ENCODE data around the gene TMEM214.

The TMEM214 gene

DNA sequence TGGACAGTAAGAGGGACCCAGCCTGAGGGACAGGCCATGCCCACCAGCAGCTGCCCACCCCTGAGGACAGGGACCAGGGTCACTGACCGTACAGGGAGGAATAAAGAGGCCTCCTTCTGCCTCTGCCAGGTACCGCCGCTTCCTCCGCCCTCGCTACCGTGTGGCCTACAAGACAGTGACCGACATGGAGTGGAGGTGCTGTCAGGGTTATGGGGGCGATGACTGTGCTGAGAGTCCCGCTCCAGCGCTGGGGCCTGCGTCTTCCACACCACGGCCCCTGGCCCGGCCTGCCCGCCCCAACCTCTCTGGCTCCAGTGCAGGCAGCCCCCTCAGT, 47.8 kb downstream of the TMEM214 start:
- TF ChIP-seq, protein P1, sequence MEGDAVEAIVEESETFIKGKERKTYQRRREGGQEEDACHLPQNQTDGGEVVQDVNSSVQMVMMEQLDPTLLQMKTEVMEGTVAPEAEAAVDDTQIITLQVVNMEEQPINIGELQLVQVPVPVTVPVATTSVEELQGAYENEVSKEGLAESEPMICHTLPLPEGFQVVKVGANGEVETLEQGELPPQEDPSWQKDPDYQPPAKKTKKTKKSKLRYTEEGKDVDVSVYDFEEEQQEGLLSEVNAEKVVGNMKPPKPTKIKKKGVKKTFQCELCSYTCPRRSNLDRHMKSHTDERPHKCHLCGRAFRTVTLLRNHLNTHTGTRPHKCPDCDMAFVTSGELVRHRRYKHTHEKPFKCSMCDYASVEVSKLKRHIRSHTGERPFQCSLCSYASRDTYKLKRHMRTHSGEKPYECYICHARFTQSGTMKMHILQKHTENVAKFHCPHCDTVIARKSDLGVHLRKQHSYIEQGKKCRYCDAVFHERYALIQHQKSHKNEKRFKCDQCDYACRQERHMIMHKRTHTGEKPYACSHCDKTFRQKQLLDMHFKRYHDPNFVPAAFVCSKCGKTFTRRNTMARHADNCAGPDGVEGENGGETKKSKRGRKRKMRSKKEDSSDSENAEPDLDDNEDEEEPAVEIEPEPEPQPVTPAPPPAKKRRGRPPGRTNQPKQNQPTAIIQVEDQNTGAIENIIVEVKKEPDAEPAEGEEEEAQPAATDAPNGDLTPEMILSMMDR (IDR thresholded peaks at IDR 0.05), result no peak

DNA sequence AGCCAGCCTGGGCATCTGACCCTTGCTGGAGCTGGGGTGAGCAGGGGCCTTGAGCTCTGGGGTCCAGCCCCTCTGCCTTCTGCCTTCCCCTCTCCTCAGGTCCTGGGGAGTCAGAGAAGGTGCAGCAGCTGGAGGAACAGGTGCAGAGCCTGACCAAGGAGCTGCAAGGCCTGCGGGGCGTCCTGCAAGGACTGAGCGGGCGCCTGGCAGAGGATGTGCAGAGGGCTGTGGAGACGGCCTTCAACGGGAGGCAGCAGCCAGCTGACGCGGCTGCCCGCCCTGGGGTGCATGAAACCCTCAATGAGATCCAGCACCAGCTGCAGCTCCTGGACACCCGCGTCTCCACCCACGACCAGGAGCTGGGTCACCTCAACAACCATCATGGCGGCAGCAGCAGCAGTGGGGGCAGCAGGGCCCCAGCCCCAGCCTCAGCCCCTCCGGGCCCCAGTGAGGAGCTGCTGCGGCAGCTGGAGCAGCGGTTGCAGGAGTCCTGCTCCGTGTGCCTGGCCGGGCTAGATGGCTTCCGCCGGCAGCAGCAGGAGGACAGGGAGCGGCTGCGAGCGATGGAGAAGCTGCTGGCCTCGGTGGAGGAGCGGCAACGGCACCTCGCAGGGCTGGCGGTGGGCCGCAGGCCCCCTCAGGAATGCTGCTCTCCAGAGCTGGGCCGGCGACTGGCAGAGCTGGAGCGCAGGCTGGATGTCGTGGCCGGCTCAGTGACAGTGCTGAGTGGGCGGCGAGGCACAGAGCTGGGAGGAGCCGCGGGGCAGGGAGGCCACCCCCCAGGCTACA, 49.4 kb downstream of the TMEM214 start:
- TF ChIP-seq, protein P1 (IDR thresholded peaks at IDR 0.05), result no peak

DNA sequence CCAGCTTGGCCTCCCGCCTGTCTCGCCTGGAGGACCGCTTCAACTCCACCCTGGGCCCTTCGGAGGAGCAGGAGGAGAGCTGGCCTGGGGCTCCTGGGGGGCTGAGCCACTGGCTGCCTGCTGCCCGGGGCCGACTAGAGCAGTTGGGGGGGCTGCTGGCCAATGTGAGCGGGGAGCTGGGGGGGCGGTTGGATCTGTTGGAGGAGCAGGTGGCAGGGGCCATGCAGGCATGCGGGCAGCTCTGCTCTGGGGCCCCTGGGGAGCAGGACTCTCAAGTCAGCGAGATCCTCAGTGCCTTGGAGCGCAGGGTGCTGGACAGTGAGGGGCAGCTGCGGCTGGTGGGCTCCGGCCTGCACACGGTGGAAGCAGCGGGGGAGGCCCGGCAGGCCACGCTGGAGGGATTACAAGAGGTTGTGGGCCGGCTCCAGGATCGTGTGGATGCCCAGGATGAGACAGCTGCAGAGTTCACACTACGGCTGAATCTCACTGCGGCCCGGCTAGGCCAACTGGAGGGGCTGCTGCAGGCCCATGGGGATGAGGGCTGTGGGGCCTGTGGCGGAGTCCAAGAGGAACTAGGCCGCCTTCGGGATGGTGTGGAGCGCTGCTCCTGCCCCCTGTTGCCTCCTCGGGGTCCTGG, 50.1 kb downstream of the TMEM214 start:
- TF ChIP-seq, protein P1 (IDR thresholded peaks at IDR 0.05), result no peak

DNA sequence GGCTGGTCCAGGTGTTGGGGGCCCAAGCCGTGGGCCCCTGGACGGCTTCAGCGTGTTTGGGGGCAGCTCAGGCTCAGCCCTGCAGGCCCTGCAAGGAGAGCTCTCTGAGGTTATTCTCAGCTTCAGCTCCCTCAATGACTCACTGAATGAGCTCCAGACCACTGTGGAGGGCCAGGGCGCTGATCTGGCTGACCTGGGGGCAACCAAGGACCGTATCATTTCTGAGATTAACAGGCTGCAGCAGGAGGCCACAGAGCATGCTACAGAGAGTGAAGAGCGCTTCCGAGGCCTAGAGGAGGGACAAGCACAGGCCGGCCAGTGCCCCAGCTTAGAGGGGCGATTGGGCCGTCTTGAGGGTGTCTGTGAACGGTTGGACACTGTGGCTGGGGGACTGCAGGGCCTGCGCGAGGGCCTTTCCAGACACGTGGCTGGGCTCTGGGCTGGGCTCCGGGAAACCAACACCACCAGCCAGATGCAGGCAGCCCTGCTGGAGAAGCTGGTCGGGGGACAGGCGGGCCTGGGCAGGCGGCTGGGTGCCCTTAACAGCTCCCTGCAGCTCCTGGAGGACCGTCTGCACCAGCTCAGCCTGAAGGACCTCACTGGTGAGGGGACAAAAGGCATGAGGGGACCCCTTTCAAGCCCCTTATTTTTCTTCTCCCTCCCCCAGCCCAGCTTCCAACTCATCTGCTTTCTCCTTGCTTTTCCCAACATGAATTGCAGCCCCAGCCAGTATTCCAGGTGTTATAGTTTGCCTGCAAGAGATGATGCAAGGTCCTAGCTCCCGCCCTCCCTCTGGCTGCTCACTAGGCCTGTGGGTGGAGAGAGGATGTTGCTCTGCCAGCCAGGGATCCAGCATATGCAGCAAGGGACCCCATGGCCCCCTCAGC, 50.9 kb downstream of the TMEM214 start:
- TF ChIP-seq, protein P1 (IDR thresholded peaks at IDR 0.05), result no peak

DNA sequence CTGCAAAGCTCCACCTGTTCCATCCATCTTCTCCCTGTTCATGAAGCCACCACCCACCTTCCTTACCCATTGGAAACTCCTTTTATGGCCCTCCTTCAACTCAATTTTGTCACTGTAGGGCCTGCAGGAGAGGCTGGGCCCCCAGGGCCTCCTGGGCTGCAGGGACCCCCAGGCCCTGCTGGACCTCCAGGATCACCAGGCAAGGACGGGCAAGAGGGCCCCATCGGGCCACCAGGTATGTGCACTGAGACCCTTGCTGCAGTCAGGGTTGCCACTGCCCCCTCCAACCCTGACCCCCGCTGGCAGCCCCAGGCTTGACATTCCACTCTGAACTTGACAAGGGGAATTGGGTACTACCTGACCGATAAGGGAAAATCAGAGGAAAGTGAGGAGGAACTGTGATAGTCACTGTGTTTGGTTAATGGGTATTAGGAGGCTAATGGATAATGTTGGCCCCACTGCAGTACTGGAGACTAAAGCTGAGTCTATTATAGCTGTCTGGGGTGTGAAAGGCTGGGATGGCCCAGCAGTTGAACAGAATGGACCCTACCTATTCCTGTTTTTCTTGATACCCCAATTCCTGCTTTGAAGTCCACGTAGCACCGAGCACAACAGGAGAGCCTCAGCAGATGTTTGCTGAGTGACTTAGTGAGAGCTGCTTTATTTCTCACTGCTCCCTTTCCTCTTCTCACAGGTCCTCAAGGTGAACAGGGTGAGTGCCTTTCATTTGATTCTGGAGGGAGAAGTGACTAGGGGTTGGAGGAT, 51.7 kb downstream of the TMEM214 start:
- TF ChIP-seq, protein P1 (IDR thresholded peaks at IDR 0.05), result no peak

DNA sequence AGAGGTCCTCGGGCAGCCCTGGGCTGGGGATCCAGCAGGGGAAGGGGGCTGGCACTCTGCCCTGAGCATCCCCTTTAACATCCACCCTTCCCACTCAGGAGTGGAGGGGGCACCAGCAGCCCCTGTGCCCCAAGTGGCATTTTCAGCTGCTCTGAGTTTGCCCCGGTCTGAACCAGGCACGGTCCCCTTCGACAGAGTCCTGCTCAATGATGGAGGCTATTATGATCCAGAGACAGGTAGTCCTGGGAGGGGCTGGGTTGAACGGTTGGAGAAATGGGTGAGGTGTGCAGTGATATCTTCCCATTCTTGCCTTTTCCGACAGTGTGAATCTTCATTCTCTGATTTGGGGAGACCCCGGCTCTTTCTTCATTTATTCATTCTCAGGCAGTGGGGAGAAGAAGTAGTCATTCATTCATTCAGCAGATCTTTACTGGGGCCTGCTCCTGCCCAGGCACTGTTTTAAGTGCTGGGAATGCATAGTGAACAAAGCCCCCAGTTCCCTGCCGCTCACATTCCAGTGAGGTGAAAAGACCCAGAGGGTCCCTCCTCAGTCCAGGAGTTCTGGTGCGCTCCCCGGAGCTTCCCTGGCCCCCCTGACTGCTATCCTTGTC, 52.4 kb downstream of the TMEM214 start:
- TF ChIP-seq, protein P1 (IDR thresholded peaks at IDR 0.05), result no peak
